Measurements from ENCODE around the gene TRERF1.

TRERF1 gene

GRCh38 chr6:42177514-42178364 lies 274.0 kb downstream of the TRERF1 start:
- no peak for DNase-seq (ENCODE audit: low read depth)
- TF ChIP-seq CTCF (IDR thresholded peaks at IDR 0.05; ENCODE audit: control insufficient read depth, extremely low read depth, insufficient read depth): no peak
- no peak overlapping the region for H3K4me3 ChIP-seq (ENCODE audit: low read depth, low read length)

- TF ChIP-seq CTCF (IDR thresholded peaks at IDR 0.05; ENCODE audit: control insufficient read depth, extremely low read depth, insufficient read depth): no peak
- DNase-seq (ENCODE audit: low read depth): no peak
- no peak overlapping the region for H3K4me3 ChIP-seq (ENCODE audit: low read depth, low read length)
Measured at GRCh38 chr6:42176981-42177380, 274.7 kb downstream of the TRERF1 start.

GRCh38 chr6:42175860-42176259 lies 275.9 kb downstream of the TRERF1 start:
- no peak overlapping the region for H3K4me3 ChIP-seq (ENCODE audit: low read depth, low read length)
- DNase-seq (ENCODE audit: low read depth): no peak
- 0 out of 2 replicates have a peak, but pooled peaks have one; percentile 12 for TF ChIP-seq CTCF (IDR thresholded peaks at IDR 0.05; ENCODE audit: control insufficient read depth, extremely low read depth, insufficient read depth)
